HCT116 (cell line): ENCODE data around the gene LRRC4C. TPM values are rescaled to one million over a fixed set of nuclear protein-coding genes. Genes with fewer than 3 reads are reported as not detected.

ENCODE experiments used
- ATAC-seq: fragments of 200-7000 bp; cut with Tn5 transposase; 2 replicates; pipeline ENCODE4 v1.9.1; 2020; ENCODE audit warnings: mild to moderate bottlenecking, moderate library complexity
- BruUV-seq: library from RNA; stranded (reverse); fragments of 400-500 nt; replicated peaks from 2 replicates; lab custom pipeline; 2021; lab: Mats Ljungman, UMichigan
- CTCF ChIA-PET: fragments of 300-600 bp; sonication (Branson Sonifier 250); formaldehyde crosslinking; loops from one replicate; lab custom pipeline; 2021; ENCODE audit warnings: antibody characterized with exemption; lab: Charles Lee
- POLR2A ChIA-PET: fragments of 300-600, 350-600 bp; sonication (Branson Sonifier 250); formaldehyde crosslinking; loops from one replicate; lab custom pipeline; 2021; ENCODE audit warnings: antibody characterized with exemption; lab: Charles Lee
- RAD21 ChIA-PET, 2 experiments: fragments of 300-600 bp; sonication (Branson Sonifier 250); formaldehyde crosslinking; loops; one replicate each; lab custom pipeline; 2023; ENCODE audit warnings: low total read pairs in 2 of 2; ENCODE audit not compliant: uncharacterized antibody in 2 of 2, unreplicated experiment in 2 of 2, low non-redundant PET in 1 of 2; lab: Charles Lee
- DNase-seq: peaks from one replicate; pipeline ENCODE4 v3.0.0-alpha.2; 2010; ENCODE audit warnings: low read depth, low spot score
- H2AFZ ChIP-seq: fragments of 200-600 bp; shearing (Covaris generic), sonication (generic); 2 replicates; pipeline ENCODE4 v1.6.1; 2017; ENCODE audit warnings: low read depth, mixed run types, mixed read lengths, antibody characterized with exemption, low read length; ENCODE audit not compliant: poor library complexity, severe bottlenecking
- H3K27ac ChIP-seq: 2 replicates; pipeline ENCODE4 v1.5.1; 2012; ENCODE audit warnings: low read depth, low read length
- H3K27me3 ChIP-seq: fragments of 200-600 bp; sonication (generic); 2 replicates; pipeline ENCODE4 v1.6.1; 2016; ENCODE audit warnings: mixed run types, low read length, mixed read lengths; ENCODE audit not compliant: insufficient read depth
- H3K36me3 ChIP-seq, 2 experiments: fragments of 200-500 bp in 1 of 2; fragments of 200-600 bp in 1 of 2; sonication (Bioruptor generic) in 1 of 2; sonication (generic) in 1 of 2; 2 replicates each; pipeline versions ENCODE4 v1.5.1 to v1.6.1; 2014 to 2016; ENCODE audit warnings: low read length in 2 of 2, inconsistent platforms in 1 of 2, mixed read lengths in 1 of 2, mixed run types in 1 of 2; ENCODE audit not compliant: insufficient read depth in 2 of 2, control insufficient read depth in 1 of 2
- H3K4me1 ChIP-seq, 2 experiments: fragments of 200-600 bp in 1 of 2; sonication (generic) in 1 of 2; 2 replicates each; pipeline versions ENCODE4 v1.5.1 to v1.6.1; 2012 to 2017; ENCODE audit warnings: low read length in 2 of 2, inconsistent platforms in 1 of 2, mild to moderate bottlenecking in 1 of 2, mixed read lengths in 1 of 2, mixed run types in 1 of 2, moderate library complexity in 1 of 2; ENCODE audit not compliant: insufficient read depth in 2 of 2, control insufficient read depth in 1 of 2
- H3K4me2 ChIP-seq: fragments of 200-600 bp; sonication (generic); 2 replicates; pipeline ENCODE4 v1.6.1; 2017; ENCODE audit warnings: mixed run types, low read length, mixed read lengths
- H3K4me3 ChIP-seq, 2 experiments: fragments of 200-600 bp in 1 of 2; sonication (generic) in 1 of 2; replicated peaks in 1 of 2; 2 replicates each; pipeline ENCODE4 v1.5.1; 2011 to 2016; ENCODE audit warnings: low read length in 2 of 2, control low read depth in 1 of 2, low read depth in 1 of 2, mild to moderate bottlenecking in 1 of 2, mixed read lengths in 1 of 2, mixed run types in 1 of 2
- H3K79me2 ChIP-seq: fragments of 200-600 bp; sonication (generic); 2 replicates; pipeline ENCODE4 v1.6.1; 2017; ENCODE audit warnings: mild to moderate bottlenecking, mixed run types, low read length, moderate library complexity, mixed read lengths; ENCODE audit not compliant: insufficient read depth
- H3K9ac ChIP-seq: fragments of 200-600 bp; sonication (generic); 2 replicates; pipeline ENCODE4 v1.6.1; 2016; ENCODE audit warnings: low read length, mixed read lengths
- H3K9me2 ChIP-seq: fragments of 200-600 bp; sonication (generic), shearing (Covaris generic); 2 replicates; pipeline ENCODE4 v1.6.1; 2017; ENCODE audit warnings: mixed run types, mild to moderate bottlenecking, moderate library complexity; ENCODE audit not compliant: insufficient read depth
- H3K9me3 ChIP-seq, 2 experiments: fragments of 200-500 bp in 1 of 2; fragments of 200-600 bp in 1 of 2; sonication (Bioruptor generic) in 1 of 2; sonication (generic) in 1 of 2; 2 replicates each; pipeline ENCODE4 v1.6.1; 2014 to 2017; ENCODE audit warnings: low read length in 2 of 2, mixed read lengths in 2 of 2, inconsistent platforms in 1 of 2, low read depth in 1 of 2, mild to moderate bottlenecking in 1 of 2, mixed run types in 1 of 2, moderate library complexity in 1 of 2; ENCODE audit not compliant: control insufficient read depth in 1 of 2, insufficient read depth in 1 of 2
- H4K20me1 ChIP-seq: fragments of 200-600 bp; sonication (generic), shearing (Covaris generic); 2 replicates; pipeline ENCODE4 v1.6.1; 2017; ENCODE audit warnings: mixed run types, mild to moderate bottlenecking, moderate library complexity; ENCODE audit not compliant: insufficient read depth
- CBX3 ChIP-seq: IDR thresholded peaks from 2 replicates; pipeline ENCODE4 v1.6.1; 2012; ENCODE audit warnings: low read depth
- CEBPB ChIP-seq: IDR thresholded peaks from 2 replicates; pipeline ENCODE4 v1.6.1; 2012; ENCODE audit warnings: low read depth
- ELF1 ChIP-seq: IDR thresholded peaks from 2 replicates; pipeline ENCODE4 v1.6.1; 2012; ENCODE audit warnings: low read depth, borderline replicate concordance
- EZH2 ChIP-seq: fragments of 200-600 bp; sonication (generic); IDR thresholded peaks from 2 replicates; pipeline ENCODE4 v1.6.1; 2017; ENCODE audit warnings: antibody characterized with exemption, mixed run types
- EZH2phosphoT487 ChIP-seq: fragments of 200-600 bp; IDR thresholded peaks from 2 replicates; pipeline ENCODE4 v1.6.1; 2018; ENCODE audit warnings: antibody characterized with exemption, borderline replicate concordance
- FOSL1 ChIP-seq: IDR thresholded peaks from 2 replicates; pipeline ENCODE4 v1.6.1; 2012; ENCODE audit warnings: low read depth
- JUND ChIP-seq: IDR thresholded peaks from 2 replicates; pipeline ENCODE4 v1.6.1; 2012
- POLR2A ChIP-seq: IDR thresholded peaks from 2 replicates; pipeline ENCODE4 v1.7.0; 2011; ENCODE audit warnings: borderline replicate concordance; ENCODE audit not compliant: insufficient read depth, insufficient read length; ENCODE audit errors: extremely low read depth
- POLR2AphosphoS5 ChIP-seq: IDR thresholded peaks from 2 replicates; pipeline ENCODE4 v1.6.1; 2011; ENCODE audit warnings: mild to moderate bottlenecking, low read depth, low read length, moderate library complexity
- RAD21 ChIP-seq: IDR thresholded peaks from 2 replicates; pipeline ENCODE4 v1.6.1; 2012; ENCODE audit warnings: low read depth, mild to moderate bottlenecking
- SIN3A ChIP-seq: IDR thresholded peaks from 2 replicates; pipeline ENCODE4 v1.6.1; 2012; ENCODE audit warnings: low read depth
- SP1 ChIP-seq: IDR thresholded peaks from 2 replicates; pipeline ENCODE4 v1.6.1; 2012; ENCODE audit warnings: low read depth
- SRF ChIP-seq: IDR thresholded peaks from 2 replicates; pipeline ENCODE4 v1.6.1; 2012; ENCODE audit warnings: low read depth
- TCF7L2 ChIP-seq: IDR thresholded peaks from 2 replicates; pipeline ENCODE4 v1.7.0; 2011; ENCODE audit warnings: borderline replicate concordance, inconsistent platforms; ENCODE audit not compliant: insufficient read depth, insufficient read length; ENCODE audit errors: extremely low read depth
- ZFX ChIP-seq: fragments of 450-650 bp; IDR thresholded peaks from 2 replicates; pipeline ENCODE4 v1.6.1; 2017
- intact Hi-C: fragments of 100-400 bp; cut with micrococcal nuclease; formaldehyde crosslinking; loops from 2 replicates; pipeline ENCODE4 v1.10.0; 2022
- total RNA-seq: library from RNA; stranded (reverse); gene quantifications from one replicate; pipeline ENCODE4 v1.2.1, GENCODE V29; 2021; ENCODE audit not compliant: unreplicated experiment
- TF ChIP-seq, protein P1 (sequence below): IDR thresholded peaks from 2 replicates; pipeline ENCODE4 v1.6.1; 2012; ENCODE audit warnings: low read depth
- TF ChIP-seq, protein P2 (sequence below): IDR thresholded peaks from 2 replicates; pipeline ENCODE4 v1.6.1; 2012
- TF ChIP-seq, protein P3 (sequence below), 3 experiments: fragments of 200-600 bp in 1 of 3; sonication (generic) in 1 of 3; IDR thresholded peaks in 2 of 3; conservative IDR thresholded peaks in 1 of 3; 2 replicates each; pipeline ENCODE4 v1.5.1; 2012 to 2017; ENCODE audit warnings: low read depth in 2 of 3, low read length in 2 of 3, antibody characterized with exemption in 1 of 3, borderline replicate concordance in 1 of 3, control low read depth in 1 of 3, mild to moderate bottlenecking in 1 of 3, mixed read lengths in 1 of 3, mixed run types in 1 of 3, moderate library complexity in 1 of 3; ENCODE audit not compliant: insufficient read depth in 1 of 3
- TF ChIP-seq, protein P4 (sequence below): IDR thresholded peaks from 2 replicates; pipeline ENCODE4 v1.6.1; 2012
- TF ChIP-seq, protein P5 (sequence below): IDR thresholded peaks from 2 replicates; pipeline ENCODE4 v1.6.1; 2011; ENCODE audit warnings: mild to moderate bottlenecking, low read length, moderate library complexity; ENCODE audit not compliant: insufficient replicate concordance; ENCODE audit errors: extremely low read depth

Gene LRRC4C
- total RNA-seq, 1 experiment from 2014 or later, result not detected

DNA sequence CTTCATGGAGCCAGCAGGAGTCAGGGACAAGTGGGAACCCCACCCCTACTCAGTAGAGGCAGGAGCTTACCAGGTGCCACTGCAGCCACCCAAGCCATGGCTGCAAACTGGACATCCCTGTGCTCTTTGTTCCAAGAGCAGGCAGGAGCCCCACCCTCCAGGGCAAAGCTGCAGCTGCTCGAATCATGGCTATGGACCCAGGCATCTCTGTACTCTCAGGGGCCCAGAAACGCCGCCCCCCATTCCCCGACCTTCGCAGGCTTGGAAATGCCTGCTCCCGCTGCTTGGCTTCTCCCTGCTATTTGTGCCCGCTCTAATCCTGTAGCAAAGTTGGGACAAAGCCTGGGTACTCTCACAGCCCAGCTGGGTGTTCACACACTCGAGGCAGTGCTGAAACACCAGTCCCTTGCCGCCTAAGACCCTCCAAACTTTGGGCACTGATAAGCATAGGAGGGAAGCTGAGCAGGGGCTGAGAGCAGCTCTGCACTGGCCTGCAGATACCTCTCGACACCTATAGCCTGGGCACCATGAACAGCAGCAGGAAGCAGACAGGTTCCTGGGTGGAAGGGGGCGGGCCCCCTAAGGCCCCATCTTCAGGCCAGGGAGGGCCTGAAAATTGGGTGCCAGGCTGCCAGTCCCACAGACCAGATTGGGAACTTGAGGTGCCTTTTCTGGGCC lies 402.4 kb downstream of the LRRC4C start:
- Histone ChIP-seq H3K27ac (no peak overlapping the region), H3K4me3 (no peak overlapping the region), H3K27me3 (no peaks in the 10 kb centered on the region), H2AFZ (no peak overlapping the region), H3K36me3 (no peaks in the 10 kb centered on the region), H3K9me2 (no peaks in the 10 kb centered on the region), H3K4me2 (no peak overlapping the region), H3K79me2 (no peaks in the 10 kb centered on the region), H3K9ac (no peak overlapping the region), H3K4me1 (no peaks in the 10 kb centered on the region), H3K9me3 (peaks cover 3 to 14% of the 10 kb centered on the region in 2 experiments; a peak in 2 of 4 replicates), H4K20me1 (no peaks in the 10 kb centered on the region)
- ChIA-PET POLR2A (no interaction called here), CTCF (no interaction called here), RAD21 (no interaction called here)
- DNase-seq (no peak), ATAC-seq (no peak)
- intact Hi-C loops, result no loop called here
- TF ChIP-seq POLR2A (no peak), JUND (no peak), CBX3 (no peak), POLR2AphosphoS5 (no peak), ELF1 (no peak), SIN3A (no peak), EZH2 (no peak), TCF7L2 (no peak), FOSL1 (no peak), ZFX (no peak), SP1 (no peak), EZH2phosphoT487 (no peak), SRF (no peak), RAD21 (no peak), CEBPB (no peak)
- TF ChIP-seq, protein P1, sequence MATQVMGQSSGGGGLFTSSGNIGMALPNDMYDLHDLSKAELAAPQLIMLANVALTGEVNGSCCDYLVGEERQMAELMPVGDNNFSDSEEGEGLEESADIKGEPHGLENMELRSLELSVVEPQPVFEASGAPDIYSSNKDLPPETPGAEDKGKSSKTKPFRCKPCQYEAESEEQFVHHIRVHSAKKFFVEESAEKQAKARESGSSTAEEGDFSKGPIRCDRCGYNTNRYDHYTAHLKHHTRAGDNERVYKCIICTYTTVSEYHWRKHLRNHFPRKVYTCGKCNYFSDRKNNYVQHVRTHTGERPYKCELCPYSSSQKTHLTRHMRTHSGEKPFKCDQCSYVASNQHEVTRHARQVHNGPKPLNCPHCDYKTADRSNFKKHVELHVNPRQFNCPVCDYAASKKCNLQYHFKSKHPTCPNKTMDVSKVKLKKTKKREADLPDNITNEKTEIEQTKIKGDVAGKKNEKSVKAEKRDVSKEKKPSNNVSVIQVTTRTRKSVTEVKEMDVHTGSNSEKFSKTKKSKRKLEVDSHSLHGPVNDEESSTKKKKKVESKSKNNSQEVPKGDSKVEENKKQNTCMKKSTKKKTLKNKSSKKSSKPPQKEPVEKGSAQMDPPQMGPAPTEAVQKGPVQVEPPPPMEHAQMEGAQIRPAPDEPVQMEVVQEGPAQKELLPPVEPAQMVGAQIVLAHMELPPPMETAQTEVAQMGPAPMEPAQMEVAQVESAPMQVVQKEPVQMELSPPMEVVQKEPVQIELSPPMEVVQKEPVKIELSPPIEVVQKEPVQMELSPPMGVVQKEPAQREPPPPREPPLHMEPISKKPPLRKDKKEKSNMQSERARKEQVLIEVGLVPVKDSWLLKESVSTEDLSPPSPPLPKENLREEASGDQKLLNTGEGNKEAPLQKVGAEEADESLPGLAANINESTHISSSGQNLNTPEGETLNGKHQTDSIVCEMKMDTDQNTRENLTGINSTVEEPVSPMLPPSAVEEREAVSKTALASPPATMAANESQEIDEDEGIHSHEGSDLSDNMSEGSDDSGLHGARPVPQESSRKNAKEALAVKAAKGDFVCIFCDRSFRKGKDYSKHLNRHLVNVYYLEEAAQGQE, result no peak
- TF ChIP-seq, protein P2, sequence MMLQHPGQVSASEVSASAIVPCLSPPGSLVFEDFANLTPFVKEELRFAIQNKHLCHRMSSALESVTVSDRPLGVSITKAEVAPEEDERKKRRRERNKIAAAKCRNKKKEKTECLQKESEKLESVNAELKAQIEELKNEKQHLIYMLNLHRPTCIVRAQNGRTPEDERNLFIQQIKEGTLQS, result no peak
- TF ChIP-seq, protein P3, sequence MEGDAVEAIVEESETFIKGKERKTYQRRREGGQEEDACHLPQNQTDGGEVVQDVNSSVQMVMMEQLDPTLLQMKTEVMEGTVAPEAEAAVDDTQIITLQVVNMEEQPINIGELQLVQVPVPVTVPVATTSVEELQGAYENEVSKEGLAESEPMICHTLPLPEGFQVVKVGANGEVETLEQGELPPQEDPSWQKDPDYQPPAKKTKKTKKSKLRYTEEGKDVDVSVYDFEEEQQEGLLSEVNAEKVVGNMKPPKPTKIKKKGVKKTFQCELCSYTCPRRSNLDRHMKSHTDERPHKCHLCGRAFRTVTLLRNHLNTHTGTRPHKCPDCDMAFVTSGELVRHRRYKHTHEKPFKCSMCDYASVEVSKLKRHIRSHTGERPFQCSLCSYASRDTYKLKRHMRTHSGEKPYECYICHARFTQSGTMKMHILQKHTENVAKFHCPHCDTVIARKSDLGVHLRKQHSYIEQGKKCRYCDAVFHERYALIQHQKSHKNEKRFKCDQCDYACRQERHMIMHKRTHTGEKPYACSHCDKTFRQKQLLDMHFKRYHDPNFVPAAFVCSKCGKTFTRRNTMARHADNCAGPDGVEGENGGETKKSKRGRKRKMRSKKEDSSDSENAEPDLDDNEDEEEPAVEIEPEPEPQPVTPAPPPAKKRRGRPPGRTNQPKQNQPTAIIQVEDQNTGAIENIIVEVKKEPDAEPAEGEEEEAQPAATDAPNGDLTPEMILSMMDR (IDR thresholded peaks at IDR 0.05 in 2 of 3, conservative IDR thresholded peaks at IDR 0.05 in 1 of 3; ENCODE audit: borderline replicate concordance in 1 of 3, insufficient read depth in 1 of 3, low read depth in 2 of 3, low read length in 2 of 3), result no peak
- TF ChIP-seq, protein P4, sequence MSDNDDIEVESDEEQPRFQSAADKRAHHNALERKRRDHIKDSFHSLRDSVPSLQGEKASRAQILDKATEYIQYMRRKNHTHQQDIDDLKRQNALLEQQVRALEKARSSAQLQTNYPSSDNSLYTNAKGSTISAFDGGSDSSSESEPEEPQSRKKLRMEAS, result no peak
- TF ChIP-seq, protein P5, sequence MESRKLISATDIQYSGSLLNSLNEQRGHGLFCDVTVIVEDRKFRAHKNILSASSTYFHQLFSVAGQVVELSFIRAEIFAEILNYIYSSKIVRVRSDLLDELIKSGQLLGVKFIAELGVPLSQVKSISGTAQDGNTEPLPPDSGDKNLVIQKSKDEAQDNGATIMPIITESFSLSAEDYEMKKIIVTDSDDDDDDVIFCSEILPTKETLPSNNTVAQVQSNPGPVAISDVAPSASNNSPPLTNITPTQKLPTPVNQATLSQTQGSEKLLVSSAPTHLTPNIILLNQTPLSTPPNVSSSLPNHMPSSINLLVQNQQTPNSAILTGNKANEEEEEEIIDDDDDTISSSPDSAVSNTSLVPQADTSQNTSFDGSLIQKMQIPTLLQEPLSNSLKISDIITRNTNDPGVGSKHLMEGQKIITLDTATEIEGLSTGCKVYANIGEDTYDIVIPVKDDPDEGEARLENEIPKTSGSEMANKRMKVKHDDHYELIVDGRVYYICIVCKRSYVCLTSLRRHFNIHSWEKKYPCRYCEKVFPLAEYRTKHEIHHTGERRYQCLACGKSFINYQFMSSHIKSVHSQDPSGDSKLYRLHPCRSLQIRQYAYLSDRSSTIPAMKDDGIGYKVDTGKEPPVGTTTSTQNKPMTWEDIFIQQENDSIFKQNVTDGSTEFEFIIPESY, result no peak
- no TSS peak for BruUV-seq
